NB4 (cell line): ENCODE results near the gene ACOT11.

ENCODE experiments used
- DNase-seq: peaks from one replicate; pipeline ENCODE4 v3.0.0; 2010; ENCODE audit warnings: low read depth
- H3K4me3 ChIP-seq: one replicate; pipeline ENCODE4 v1.5.1; 2011; ENCODE audit warnings: mild to moderate bottlenecking, low read depth, low read length, moderate library complexity
- MAX ChIP-seq: IDR thresholded peaks from 2 replicates; pipeline ENCODE4 v1.6.1; 2011; ENCODE audit warnings: low read depth, low read length
- MYC ChIP-seq: IDR thresholded peaks from 2 replicates; pipeline ENCODE4 v1.6.1; 2011; ENCODE audit warnings: low read depth, low read length
- POLR2A ChIP-seq: IDR thresholded peaks from 2 replicates; pipeline ENCODE4 v1.6.1; 2011; ENCODE audit warnings: mild to moderate bottlenecking; ENCODE audit not compliant: insufficient read length; ENCODE audit errors: extremely low read depth
- TF ChIP-seq, protein P1 (sequence below): IDR thresholded peaks from one replicate; pipeline ENCODE4 v1.5.1; 2012; ENCODE audit warnings: low read depth, low read length

ACOT11 gene

DNA sequence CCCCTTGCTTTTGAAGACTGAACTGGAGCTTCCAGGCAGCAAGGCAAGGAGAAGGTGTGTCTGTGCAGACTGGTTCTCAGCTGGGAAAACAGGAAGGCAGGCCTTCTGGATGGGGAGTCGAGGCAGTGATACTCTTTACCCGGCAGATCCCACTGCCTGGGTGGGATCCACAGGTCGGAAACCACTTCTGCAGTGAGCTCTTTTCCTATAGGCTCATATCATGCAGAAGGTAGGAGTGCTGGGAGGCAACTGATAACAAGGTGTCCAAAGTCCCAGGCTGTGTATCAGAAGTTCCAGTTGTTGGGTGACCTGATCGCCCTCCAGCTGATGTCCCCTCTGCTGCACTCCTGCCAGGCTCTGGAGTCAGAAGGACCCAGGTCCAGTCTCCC, 17.1 kb downstream of the ACOT11 start:
- no peak overlapping the region for H3K4me3 ChIP-seq

GRCh38 chr1:54566438-54567141, 18.6 kb downstream of the ACOT11 start:
- no peak overlapping the region for H3K4me3 ChIP-seq
- no peak for TF ChIP-seq MYC
- TF ChIP-seq, protein P1, sequence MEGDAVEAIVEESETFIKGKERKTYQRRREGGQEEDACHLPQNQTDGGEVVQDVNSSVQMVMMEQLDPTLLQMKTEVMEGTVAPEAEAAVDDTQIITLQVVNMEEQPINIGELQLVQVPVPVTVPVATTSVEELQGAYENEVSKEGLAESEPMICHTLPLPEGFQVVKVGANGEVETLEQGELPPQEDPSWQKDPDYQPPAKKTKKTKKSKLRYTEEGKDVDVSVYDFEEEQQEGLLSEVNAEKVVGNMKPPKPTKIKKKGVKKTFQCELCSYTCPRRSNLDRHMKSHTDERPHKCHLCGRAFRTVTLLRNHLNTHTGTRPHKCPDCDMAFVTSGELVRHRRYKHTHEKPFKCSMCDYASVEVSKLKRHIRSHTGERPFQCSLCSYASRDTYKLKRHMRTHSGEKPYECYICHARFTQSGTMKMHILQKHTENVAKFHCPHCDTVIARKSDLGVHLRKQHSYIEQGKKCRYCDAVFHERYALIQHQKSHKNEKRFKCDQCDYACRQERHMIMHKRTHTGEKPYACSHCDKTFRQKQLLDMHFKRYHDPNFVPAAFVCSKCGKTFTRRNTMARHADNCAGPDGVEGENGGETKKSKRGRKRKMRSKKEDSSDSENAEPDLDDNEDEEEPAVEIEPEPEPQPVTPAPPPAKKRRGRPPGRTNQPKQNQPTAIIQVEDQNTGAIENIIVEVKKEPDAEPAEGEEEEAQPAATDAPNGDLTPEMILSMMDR, result no peak
- no peak for TF ChIP-seq POLR2A
- no peak for TF ChIP-seq MAX
- DNase-seq, result no peak

More for the DNA sequence above, 17.1 kb downstream of the ACOT11 start:
- TF ChIP-seq, protein P1, result no peak
- TF ChIP-seq POLR2A (no peak), MYC (no peak), MAX (no peak)
- no peak for DNase-seq

GRCh38 chr1:54567961-54568360, 19.9 kb downstream of the ACOT11 start:
- TF ChIP-seq MAX, result no peak
- no peak for TF ChIP-seq MYC
- TF ChIP-seq POLR2A, result no peak
- TF ChIP-seq, protein P1, result no peak
- no peak overlapping the region for H3K4me3 ChIP-seq
- DNase-seq, result peak; percentile 79

DNA sequence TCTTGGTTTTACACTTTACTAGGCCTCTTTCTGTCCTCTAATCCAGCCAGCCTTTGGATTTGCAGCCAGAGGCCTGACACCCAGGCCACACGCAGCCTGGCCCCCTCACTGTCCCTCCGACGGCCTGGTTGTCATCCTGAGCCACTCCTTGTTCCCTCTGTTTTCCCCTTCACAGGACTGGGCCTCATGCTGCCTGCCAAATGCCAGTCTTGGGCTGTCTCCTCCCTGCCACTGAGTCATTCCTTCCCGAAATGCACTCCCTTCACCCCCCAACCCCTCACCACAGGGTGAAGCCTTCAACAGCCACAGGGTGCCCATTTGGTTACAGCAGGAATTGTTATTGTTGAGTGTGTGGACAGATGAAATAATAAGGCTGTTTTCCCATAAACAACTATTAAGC, 21.3 kb downstream of the ACOT11 start:
- no peak for TF ChIP-seq MYC
- TF ChIP-seq POLR2A, result no peak
- TF ChIP-seq, protein P1, result no peak
- TF ChIP-seq MAX, result no peak
- DNase-seq, result peak; percentile 25
- H3K4me3 ChIP-seq, result no peak overlapping the region

GRCh38 chr1:54570161-54570560, 22.1 kb downstream of the ACOT11 start:
- DNase-seq, result peak; percentile 51
- H3K4me3 ChIP-seq, result no peak overlapping the region
- TF ChIP-seq, protein P1, result no peak
- TF ChIP-seq MYC (no peak), MAX (no peak), POLR2A (no peak)
